Omental fat pad (tissue), 4 donors: Measurements from ENCODE around the gene COMMD9. TPM values are rescaled to one million over a fixed set of nuclear protein-coding genes. Genes with fewer than 3 reads are reported as not detected.

Experiments
- ATAC-seq: fragments of 150-250 bp; one replicate; pipeline ENCODE4 v1.9.1; 2016; ENCODE audit warnings: mild to moderate bottlenecking, moderate library complexity; ENCODE audit not compliant: low FRiP score
- DNase-seq: peaks from one replicate; pipeline ENCODE4 v3.0.0-alpha.2; 2019; ENCODE audit warnings: low spot score
- total RNA-seq, 4 donors: library from RNA; depleted of rRNA; stranded (reverse); fragments of >200 nt; gene quantifications; one replicate each; pipeline ENCODE4 v1.1.0, GENCODE V29; 2016
- TF ChIP-seq, protein P1 (sequence below), 3 donors: fragments of 450-650 bp; IDR thresholded peaks; one replicate each; pipeline ENCODE4 v1.5.1; 2016 to 2017; ENCODE audit warnings: antibody characterized with exemption in 3 of 3, mild to moderate bottlenecking in 3 of 3, moderate library complexity in 2 of 3

The COMMD9 gene
- total RNA-seq, 4 donors from 2014 or later, result 37.3 to 52.6 (median 41.6) TPM

DNA sequence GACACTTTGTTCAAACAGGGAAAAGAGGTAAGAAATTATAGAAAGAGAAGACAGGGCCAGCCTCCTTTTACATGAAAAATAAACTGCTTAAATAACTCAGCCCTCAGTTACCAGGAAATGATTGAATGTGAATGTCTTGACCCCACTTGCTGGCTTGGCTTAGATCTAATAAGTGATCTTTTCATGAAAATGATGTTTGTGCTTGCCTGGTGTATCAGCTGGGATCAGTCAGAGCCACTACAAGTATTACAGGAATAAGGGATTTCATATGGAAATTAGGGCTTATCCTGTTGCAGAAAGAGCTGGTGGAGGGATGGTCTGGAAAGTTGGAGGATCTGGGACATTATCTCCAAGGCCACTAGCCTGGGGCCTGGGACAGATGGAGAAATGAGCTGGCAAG is 51.8 kb downstream of the COMMD9 start:
- no peak for DNase-seq
- no peak for ATAC-seq

DNA sequence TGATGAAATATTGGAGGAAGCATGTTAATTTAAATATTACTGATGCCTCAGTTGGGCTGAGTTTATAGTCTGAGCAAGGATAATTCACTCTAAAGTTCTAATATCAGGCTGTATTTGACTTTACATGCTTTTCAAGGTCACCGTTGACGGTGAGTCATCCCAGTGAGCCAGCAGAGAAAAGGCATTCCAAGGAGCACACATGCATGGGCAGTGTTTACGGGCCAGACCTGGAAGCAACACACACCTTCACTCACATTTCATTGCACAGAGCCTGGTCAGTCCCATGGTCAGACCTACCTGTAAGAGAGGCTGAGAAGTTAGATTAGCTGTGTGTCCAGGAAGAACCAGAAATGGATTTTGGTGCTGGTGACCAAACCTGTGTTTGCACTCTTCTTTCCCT is 53.5 kb downstream of the COMMD9 start:
- TF ChIP-seq, protein P1, sequence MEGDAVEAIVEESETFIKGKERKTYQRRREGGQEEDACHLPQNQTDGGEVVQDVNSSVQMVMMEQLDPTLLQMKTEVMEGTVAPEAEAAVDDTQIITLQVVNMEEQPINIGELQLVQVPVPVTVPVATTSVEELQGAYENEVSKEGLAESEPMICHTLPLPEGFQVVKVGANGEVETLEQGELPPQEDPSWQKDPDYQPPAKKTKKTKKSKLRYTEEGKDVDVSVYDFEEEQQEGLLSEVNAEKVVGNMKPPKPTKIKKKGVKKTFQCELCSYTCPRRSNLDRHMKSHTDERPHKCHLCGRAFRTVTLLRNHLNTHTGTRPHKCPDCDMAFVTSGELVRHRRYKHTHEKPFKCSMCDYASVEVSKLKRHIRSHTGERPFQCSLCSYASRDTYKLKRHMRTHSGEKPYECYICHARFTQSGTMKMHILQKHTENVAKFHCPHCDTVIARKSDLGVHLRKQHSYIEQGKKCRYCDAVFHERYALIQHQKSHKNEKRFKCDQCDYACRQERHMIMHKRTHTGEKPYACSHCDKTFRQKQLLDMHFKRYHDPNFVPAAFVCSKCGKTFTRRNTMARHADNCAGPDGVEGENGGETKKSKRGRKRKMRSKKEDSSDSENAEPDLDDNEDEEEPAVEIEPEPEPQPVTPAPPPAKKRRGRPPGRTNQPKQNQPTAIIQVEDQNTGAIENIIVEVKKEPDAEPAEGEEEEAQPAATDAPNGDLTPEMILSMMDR (IDR thresholded peaks at IDR 0.05), result no peak
- DNase-seq (no peak), ATAC-seq (no peak)

More for the DNA sequence above, 51.8 kb downstream of the COMMD9 start:
- TF ChIP-seq, protein P1 (IDR thresholded peaks at IDR 0.05), result no peak

DNA sequence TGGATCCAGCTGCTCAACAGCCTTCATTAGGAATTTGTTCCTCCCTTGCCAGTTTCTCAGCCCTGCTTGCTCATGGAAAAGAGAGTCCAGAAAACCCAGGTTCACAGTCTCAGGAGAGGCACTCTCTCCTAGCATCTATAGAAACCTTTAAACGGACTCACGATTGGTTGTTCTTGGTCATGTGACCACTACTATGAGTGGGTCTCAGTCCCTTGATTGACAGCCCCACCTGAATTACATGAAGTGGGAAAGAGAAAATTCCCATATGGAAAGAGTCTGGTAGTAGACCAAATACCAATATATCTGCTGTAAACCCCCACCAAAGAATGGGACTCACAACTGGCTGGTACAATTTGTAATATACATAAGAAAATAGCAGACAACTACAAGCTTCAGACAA is 54.4 kb downstream of the COMMD9 start:
- TF ChIP-seq, protein P1 (IDR thresholded peaks at IDR 0.05), result no peak
- DNase-seq, result no peak
- no peak for ATAC-seq

DNA sequence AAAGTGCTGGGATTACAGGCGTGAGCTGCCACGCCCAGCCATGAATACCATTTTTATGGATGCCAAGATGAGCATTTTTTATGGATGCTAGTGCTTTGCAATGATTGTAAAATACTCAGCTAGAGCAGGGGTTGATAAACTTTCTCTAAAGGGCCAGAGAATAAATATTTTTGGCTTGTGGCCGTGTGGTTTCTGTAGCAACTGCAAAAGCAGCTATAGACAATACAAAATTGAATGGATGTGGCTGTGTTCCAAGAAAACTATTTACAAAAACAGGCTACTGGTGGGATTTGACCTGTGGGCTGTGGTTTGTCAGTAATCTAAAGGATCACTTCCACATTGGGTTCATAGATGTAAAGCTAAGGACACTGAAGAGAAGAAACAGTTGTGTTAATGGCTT is 56.0 kb downstream of the COMMD9 start:
- DNase-seq, result no peak
- TF ChIP-seq, protein P1 (IDR thresholded peaks at IDR 0.05), result no peak
- ATAC-seq, result no peak

DNA sequence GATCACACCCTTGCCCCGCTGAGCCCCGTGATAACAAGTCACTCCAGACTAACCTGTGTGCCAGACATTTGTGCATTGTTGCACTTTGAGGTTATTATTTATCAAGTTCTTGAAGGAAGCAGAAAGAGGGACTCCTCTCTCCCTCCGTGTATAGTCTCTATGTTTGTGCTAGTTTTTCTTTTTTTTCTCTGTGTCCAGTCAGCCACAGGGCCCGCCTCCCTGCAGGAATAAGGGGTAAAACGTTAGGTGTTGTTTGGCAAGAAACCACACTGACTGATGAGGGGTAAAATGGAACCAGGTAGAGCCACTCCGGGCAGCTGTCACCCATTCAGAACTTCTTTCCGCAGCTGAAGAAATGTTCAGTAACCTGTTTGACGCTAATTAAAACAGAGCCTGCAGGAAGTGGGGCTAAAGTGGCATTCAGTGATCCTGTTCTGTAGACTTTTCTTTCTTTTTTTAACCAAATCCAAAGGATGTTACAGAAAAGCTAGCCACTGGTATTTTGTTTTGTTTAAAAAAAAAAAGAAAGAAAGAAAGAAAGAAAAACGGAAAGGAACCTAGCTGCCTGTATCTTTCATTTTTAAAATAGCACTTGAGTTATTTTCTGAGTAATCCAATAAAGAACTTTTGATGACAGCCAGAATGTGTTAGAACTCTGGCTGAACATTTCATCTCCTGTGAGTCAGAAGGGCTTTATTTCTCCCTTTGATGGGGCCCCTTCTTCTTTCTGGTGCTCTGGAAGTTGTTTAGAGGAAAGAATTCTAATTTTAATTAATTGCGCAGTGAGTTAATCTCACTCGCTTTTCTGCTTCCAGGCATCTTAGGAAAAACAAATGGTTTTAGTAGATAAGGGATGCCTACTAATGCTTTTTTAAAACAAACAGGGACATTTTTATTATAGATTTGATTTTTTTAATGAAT is 58.2 kb downstream of the COMMD9 start:
- DNase-seq, result no peak
- ATAC-seq, result peak; percentile 78
- TF ChIP-seq, protein P1 (IDR thresholded peaks at IDR 0.05), result no peak

DNA sequence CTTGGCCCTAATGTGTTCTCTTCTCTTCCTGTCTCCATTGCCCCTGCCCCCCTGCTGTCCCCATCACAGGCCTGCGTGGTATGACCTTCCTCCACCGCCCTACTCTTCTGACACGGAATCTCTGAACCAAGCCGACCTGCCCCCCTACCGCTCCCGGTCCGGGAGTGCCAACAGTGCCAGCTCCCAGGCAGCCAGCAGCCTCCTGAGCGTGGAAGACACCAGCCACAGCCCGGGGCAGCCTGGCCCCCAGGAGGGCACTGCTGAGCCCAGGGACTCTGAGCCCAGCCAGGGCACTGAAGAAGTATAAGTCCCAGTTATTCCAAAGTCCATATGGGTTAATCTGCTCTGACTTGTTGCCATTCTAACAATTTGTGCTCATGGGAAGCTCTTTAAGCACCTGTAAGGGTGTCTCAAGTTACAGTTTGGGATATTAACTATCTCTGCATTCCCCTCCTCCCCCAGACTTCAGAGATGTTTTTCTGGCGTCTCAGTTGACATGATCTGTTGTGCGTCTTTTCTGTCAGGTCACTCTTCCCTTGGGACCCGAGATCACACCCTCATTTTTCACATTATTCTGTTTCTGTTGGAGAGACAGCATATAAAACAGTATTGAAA is 60.0 kb downstream of the COMMD9 start:
- TF ChIP-seq, protein P1 (IDR thresholded peaks at IDR 0.05), result no peak
- no peak for DNase-seq
- ATAC-seq, result no peak
